GM19452 (cell line): ENCODE results near the gene NDUFV2.
"Not testable (repeated sequence)": the region's sequence is repeated elsewhere in the genome, so short reads cannot be mapped to it uniquely, and the experiment has no call there.

Experiments used
- ATAC-seq: cut with Tn5 transposase; IDR thresholded peaks from one replicate; pipeline ENCODE4 v1.9.1; 2021; ENCODE audit not compliant: unreplicated experiment

NDUFV2 gene

DNA sequence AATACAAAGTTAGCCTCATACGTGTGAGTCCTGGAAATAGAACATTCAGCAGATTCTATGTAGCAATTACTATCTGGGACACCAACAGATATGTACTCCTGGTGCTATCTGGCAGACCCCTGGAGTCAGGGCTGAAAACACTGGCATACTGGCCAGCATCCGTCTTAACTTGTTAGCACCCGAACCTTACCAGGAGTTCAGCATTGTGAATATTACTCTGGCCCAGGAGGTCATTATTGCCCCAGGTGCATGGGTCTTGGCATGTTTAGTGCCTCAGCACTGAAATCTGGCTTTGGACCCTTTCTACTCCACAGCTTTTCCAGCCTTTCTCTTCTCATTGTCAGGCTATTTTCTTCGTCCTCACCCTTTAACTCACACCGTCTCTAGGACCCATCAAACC is 11.9 kb upstream of the NDUFV2 start:
- ATAC-seq: no peak

DNA sequence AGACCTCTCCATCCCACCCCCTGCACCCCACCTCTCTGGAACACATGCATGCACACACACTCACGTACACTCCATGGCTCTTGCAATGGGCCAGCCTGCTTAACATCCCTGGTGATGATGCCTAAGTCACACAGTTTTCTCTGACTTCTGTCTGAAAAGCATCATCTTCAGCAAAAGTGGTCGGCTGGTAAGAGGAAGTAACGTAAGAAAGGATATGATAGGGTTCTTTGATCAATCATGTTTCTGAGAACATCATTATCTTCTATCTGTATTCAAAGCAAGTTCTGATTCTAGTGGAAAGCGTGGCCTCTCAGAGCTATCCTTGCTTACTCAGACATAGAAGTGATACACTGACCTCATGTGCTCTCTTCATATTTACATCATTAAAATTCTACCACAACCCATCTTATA is 11.4 kb upstream of the NDUFV2 start:
- no peak for ATAC-seq

DNA sequence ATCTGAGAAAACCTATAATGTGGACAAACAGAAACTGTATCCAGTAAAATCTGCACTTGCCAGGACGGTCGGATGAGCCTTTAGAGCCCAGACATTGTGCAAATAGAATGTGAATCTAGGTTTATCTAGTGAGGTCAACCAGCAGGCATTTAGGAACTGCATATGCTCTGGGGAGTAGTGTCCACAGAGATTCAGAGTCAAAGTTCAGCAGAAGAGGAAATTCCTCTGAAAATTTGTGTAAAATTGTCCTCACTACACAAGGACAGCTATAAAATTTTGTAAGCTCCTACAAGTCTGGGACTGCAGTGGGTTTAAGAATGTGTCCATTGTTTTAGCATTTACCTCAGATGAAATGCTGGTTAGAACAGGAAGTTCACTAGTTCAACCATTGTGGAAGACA is 9.8 kb upstream of the NDUFV2 start:
- ATAC-seq: no peak

DNA sequence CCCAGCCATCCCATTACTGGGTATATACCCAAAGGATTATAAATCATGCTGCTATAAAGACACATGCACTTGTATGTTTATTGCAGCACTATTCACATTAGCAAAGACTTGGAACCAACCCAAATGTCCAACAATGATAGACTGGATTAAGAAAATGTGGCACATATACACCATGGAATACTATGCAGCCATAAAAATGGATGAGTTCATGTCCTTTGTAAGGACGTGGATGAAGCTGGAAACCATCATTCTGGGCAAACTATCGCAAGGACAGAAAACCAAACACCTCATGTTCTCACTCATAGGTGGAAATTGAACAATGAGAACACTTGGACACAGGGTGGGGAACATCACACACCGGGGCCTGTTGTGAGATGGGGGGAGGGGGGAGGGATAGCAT is 9.4 kb upstream of the NDUFV2 start:
- ATAC-seq: not testable (repeated sequence)

DNA sequence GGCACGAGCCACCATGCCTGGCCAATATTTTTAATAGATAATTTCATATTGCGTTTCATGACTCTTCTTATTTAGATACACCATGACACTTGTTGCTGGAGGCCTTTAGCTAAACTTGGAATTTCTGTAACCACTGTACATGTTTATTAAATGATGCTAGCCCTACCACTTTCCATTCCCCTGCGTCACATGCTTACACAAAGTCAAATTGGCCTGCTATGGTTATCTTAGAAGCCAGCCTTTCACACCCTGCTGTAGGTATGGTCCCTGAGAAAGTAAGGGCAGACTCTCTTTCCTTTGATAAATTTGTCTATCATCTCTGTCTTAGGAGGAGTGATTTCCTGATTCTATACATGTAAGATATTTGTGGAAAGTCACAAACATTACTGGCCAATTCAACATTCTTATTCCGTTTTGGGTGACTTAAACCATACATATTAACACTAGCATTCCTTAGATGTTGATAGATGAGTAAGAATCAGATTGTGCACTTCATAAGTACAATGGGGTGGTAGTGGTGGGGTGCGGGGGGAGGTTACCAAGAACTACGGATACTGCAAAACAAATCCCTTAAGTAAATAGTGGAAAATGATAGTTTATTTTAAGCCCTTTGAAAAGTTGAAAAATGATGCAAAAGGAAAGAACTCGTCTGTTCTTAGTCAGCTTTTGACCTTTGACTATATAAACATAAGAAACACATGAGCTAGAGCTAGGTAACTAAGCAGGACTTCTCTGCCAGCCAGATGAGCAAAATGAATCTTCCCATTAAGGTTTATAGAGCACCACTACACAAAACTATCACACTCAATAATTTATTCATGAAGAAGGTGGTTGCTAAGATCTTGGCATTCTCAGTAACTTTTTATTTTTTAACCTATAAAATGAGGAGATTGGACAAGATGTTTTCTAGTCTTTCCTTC is 7.9 kb upstream of the NDUFV2 start:
- ATAC-seq: no peak

DNA sequence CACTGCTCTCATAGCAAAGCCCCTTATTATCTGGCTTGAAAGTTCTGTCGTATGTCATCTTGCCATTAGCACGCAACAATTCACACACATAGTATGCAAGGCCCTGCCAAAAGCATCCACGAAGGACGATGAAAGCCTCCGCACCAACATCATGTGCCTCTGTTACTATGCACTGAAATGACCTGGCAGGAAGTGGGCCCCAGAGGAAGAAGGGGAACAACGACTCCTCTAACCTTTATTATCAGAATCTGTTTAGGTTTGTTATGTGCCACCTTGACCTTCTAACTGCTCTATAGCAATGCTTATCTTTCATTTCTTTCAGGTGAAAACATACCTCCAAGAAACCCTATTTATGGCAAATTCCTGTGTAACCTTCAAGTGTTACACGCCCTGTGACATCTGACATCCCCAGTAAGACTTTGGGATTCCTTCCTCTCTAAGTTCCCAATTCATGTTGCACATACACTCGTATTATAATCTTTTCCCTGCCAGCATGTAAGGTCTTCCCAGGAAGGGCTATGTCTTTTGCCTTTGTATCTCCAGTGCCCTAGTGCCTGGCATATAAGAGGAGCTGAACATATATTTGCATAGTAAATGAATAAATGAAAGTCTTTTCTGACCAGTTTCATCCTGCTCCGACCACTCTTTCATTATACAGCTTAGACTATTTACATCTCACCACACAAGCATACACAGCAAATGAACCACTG is 7.0 kb upstream of the NDUFV2 start:
- ATAC-seq: peak; percentile 92

DNA sequence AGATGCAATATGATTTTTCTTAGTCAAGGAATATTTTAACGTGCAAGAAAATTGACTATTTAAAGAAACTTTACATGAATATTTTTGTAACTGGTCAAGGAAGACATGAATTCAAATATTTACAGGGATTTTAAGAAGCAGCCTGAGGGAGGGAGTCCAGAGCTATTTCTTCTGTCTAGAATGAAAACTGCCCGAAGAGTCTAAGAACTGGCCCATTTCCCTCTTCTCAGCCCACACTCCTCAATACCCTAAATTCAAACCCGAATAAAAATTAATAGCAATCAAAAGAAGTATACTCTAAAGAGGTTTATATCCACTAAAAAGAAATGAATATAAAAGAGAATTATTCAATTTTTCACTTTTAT is 6.5 kb upstream of the NDUFV2 start:
- ATAC-seq: no peak

DNA sequence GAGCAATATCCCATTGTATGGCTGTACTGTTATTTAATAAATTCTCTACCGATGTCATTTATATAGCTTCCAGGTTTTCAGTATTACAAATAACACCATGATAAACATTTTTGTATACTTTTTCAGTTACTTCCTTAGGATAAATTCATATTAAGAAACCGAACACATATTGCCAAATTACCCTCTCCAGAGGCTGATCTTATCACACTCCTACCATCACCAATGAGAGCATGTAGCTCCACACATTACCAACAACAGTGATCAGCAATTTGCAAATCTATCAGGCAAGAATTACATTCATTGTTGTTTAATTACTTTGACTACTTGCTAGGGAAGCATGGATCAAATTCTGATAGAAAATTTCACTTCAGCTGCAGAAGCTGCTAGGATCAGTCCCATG is 5.8 kb upstream of the NDUFV2 start:
- ATAC-seq: no peak

DNA sequence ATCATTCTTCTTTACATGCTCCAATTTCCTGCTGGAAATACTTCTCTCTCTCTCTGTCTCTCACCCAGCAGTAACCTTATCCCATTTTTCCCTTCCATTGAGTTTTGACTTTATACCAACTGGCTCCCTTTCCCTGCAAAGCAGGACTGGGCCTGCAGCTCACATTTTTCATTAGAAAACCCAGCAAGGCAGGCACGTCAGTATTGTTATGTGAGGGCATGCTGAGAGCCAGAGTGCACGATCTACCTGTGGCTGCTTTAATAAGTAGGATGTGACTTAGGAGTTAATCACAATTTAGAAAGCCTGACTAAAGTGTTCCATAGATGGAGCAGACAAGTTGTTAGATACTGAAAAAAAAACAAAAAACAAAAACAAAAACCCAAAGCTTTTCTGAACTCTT is 5.2 kb upstream of the NDUFV2 start:
- ATAC-seq: no peak

DNA sequence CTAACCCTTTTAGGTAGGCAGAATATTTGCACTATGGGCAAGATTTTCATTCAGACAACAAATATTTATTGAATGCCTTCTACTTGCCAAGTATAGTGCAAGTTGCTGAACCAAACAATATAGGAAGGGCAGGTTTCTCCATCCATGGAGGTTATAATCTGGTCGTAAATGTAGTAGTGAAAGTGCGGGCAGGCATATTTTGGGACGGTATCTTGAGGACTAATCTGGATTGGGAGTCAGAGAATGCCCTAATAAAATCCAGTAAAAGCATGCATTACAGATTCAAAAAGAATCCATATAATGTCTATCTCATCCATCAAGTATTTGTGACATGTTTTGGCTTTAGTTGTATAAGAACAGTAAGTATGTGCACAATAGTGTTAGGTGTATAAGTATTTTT is 1.7 kb upstream of the NDUFV2 start:
- ATAC-seq: no peak

DNA sequence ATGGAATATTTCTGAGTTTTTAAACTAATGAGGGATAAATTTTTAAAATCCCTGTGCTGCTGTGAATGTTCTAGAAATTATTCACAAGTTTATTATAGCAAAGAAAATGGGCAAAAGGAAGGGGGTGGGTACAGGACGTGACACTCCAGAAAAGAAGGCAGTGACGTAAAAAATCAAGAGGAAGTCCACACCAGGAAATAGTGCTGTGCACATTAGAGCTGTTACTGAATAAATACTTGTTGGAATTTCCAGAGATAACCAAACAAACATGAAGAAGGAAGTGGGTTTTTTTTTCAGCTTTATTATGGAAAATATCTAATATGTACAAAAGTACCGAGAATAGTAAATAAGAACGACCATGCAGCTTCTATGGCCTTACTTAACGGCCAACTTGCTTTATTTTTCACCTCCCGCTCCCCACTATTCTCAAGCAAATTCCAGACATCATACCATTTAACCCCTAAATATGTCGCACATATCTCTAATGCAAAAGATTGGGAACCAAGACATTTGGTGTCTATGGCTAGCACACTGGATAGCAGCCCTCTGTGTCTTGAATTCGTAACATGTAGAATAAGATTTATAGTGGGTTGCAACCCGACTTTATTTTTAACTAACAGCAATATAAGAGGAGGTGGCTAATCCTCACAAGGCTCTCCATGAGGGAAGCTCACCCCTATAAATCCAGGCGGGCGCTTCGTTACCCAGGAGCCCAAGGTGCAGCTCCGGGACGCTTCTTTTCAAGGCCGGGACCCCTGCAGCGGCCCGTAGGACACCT is 580 bp upstream of the NDUFV2 start:
- ATAC-seq: peak; percentile 5

DNA sequence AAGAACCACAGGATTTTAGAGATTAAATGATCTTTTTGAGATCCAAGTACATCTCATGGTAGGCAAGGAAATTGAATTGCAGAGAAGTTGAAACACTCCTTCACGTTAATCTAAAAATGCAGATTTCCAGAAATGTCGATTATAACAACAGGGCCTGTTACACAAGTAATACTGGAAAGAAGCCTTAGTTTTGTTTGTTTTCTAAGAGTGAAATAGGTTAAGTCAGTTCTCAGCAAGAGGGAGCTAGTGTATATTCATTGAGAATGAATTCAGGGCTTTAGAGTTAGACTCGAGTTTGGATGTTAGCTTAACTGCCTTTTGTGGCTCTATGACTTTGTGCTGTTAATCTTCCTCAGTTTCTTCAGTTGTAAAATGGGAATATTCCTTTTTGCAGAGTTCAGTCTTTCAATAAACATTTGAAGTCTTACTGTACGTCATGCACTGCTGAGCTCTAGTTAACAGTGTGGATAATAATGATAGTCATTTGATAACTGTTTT is 926 bp downstream of the NDUFV2 start:
- ATAC-seq: no peak

DNA sequence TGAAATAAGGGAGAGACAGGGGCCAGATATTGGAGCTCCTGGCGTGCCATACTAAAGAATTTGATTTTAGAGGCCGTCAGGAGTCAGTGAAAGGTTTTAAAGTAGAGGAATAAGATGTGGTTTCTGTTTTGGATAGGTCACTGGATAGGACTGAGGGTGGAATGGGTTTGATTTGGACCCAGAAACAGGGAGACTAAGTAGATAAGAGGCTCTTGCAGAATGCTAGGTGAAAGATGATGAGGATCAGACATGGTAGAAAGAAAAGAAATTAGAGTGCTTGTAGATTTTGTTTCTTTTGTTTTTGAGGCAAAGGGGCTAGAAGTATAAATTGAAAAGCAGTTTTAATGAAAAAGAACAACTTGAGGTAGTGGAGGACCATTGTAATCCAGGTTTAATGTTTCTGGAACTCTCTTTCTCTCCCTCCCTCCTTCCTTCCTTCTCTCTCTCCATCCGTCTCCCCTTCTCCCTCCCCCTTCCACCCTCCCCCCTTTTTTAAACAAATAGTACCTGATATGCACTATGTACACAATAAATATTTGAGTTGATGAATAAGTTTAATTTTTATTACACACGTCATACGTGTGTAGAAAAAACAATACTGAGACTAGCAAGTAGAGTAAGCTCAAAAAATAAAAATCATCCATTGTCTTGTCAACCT is 1.9 kb downstream of the NDUFV2 start:
- no peak for ATAC-seq

DNA sequence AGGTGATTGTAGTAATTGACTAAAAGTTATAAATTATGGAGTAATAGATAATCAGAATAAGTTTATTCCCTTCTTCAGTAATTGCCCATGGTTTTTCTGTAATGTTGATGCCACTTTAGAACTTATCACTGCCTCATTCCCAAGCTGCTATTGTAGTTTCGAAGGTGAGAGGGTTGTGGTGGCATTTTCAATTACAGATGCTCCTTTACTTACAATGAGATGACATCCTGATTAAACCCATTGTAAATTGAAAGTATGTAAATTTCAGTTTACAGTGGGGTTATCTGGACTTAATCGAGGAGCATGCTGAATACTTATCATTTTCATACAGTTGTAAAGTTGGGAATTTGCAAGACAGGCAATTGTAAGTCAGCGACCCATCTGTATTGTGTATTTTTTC is 2.9 kb downstream of the NDUFV2 start:
- no peak for ATAC-seq

DNA sequence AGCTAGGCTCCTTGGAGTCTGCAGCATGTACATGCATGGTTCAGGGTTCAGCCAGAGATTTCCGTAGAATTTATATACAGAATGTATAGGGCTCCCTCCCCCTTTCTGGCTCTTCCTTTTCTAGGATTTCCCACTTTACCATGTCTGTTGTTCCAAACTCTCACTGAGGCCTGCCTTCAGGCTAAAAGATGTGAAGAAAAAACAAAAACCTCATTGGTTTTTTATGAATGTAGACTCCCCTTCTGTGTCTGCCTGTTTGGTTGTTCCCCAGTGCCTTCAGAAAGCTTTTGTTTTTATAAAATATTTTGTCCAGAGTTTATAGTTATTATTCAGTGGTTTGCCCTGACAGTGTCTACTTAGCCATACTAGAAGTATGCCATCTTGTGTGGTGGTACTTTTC is 3.6 kb downstream of the NDUFV2 start:
- ATAC-seq: no peak

DNA sequence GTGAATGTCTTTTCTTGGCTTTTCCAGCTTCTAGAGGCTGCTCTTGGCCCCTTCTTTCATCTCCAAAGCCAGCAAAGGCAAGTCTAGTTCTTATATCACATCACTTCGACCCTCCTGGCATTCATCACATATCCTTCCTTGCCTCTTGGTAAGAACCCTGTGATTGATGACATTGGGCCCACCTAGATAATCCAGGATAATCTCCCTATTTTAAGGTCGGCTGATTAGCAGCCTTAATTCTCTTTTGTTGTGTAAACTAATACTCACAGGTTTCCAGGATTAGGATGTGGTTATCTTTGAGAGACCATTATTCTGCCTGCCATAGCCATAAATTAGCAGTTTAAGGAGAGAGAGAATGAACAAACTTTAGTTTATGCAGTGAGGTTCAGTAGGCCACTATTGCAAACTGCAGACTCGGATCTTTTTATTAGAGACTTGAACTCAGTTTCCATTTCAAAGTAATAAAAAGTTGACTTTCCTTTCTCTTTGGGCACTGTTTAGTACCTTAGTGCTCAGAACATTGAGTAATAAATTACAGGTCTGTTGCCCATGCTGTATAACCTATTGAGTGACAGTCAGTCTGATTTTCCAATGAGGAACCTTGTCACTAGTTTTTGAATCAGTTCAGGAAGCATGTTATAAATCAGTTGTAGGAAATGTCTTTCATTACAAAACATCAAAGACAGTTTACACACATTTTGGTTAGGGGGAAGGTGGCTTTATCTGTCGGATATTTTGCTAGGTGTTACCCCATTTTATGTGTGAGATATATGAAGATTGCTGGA is 4.5 kb downstream of the NDUFV2 start:
- ATAC-seq: no peak

DNA sequence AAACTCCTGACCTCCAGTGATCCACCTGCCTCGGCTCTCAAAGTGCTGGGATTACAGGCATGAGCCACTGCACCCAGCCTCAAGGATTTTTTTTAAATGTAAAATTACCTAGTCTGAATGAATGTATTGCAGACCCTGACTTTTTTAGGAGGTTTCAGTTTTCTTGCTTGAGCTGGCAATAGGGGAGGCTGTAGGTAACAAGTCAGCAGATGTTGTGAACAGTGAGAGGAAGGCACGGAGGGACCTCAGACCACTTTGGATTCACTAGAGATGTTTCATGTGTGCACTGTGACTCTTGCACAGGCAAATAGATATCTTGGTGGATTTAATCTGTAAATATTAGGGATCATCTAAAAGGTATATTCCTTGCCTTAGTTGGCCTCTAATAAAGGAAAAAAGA is 6.4 kb downstream of the NDUFV2 start:
- no peak for ATAC-seq

DNA sequence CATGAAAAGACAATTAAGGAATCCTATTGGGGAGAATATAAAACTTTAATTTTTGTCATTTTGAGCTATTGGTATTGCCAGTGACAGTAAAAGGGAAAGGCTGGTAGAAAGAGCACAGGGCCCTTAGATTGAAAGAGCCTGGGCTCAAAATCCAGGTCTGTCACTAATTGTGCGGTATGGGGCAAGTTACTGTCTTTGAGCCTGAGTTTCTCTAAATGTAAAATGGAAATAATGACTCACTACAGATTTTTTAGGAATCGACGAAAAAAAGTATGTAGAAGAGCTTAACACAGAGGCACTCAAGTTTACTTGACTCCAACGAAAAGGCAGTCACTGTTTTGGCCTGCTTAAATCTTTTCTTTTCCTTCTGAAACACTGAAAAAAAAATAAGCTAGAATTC is 7.0 kb downstream of the NDUFV2 start:
- no peak for ATAC-seq

DNA sequence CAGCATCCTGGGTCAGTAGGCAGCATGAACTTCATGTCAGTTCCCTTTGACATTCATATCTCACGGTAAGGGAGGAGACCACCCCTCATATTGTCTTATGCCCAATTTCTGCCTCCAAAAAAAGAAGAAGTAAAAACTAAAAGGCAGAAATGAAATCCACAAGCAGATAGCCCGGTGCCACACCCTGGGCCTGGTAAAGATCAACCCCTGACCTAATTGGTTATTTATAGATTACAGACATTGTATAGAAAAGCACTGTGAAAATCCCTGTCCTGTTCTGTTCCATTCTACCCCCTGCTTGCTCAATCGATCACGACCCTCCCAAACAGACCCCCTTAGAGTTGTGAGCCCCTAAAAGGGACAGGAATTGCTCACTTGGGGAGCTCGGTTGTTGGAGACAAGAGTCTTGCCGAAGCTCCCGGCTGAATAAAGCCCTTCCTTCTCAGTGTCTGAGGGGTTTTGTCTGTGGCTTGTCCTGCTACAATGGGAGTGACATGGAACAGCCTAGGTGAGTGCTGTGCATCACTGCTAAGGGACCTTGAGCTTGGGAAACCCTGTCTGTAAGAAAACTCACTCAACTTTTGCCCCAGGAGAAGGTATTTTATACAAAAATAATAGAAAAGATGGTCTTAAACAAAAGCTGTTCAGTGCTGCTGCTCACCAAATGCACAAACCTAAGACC is 11.1 kb downstream of the NDUFV2 start:
- ATAC-seq: no peak

DNA sequence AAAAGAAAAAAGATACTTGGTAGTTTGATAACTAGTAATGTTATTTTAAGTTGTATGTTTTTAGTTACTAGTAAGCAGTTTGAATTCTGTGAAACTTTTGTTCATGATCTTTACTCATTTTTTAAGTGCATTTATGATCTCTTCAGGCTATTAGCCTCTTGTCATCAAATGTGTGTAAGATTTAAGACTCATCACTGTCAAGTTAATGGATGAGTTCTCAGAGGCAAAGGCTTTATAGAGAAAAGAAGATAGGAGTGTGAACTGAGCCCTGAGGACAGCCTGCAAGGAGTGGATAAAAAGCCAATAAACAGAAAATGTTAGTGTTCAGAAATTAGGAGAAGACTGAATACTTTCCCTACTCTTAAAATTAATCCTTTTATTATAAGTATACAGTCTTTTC is 13.5 kb downstream of the NDUFV2 start:
- no peak for ATAC-seq
